SH-SY5Y (cell line): ENCODE data around the gene COL1A1.

Source experiments
- GATA2 ChIP-seq: IDR thresholded peaks from 2 replicates; pipeline ENCODE4 v1.6.1; 2011; ENCODE audit warnings: mild to moderate bottlenecking, low read depth, low read length
- GATA3 ChIP-seq: IDR thresholded peaks from 2 replicates; pipeline ENCODE4 v1.6.1; 2011; ENCODE audit warnings: low read depth, mild to moderate bottlenecking, low read length, moderate library complexity

GRCh38 chr17:50241431-50241830 is 40.0 kb upstream of the COL1A1 start:
- TF ChIP-seq GATA2 (no peak), GATA3 (no peak)
